Endothelial cell of umbilical vein (primary cell): ENCODE results near the gene USP36. TPM values are rescaled to one million over a fixed set of nuclear protein-coding genes. Genes with fewer than 3 reads are reported as not detected.

Experiments used
- BruUV-seq: library from RNA; stranded (reverse); fragments of 400-500 nt; replicated peaks from 2 replicates; lab custom pipeline; 2021; lab: Mats Ljungman, UMichigan
- CTCF ChIA-PET: fragments of 300-600, 350-600 bp; sonication (Branson Sonifier 250); formaldehyde crosslinking; loops from one replicate; lab custom pipeline; 2021; ENCODE audit warnings: antibody characterized with exemption, inconsistent platforms; lab: Charles Lee
- POLR2A ChIA-PET: fragments of 300-600, 350-600 bp; sonication (Branson Sonifier 250); formaldehyde crosslinking; loops from one replicate; lab custom pipeline; 2021; ENCODE audit warnings: antibody characterized with exemption, inconsistent platforms; lab: Charles Lee
- DNase-seq: peaks from one replicate; pipeline ENCODE4 v3.0.0-alpha.2; 2011; ENCODE audit warnings: low read depth, low spot score
- FAIRE-seq: peaks from 2 replicates; lab custom pipeline; 2011; peaks lifted over from hg19 to GRCh38; lab: Jason Lieb, UNC
- H2AFZ ChIP-seq: 2 replicates; pipeline ENCODE4 v1.6.0; 2012; ENCODE audit warnings: low read depth, low read length, control low read depth, inconsistent platforms
- H3K27ac ChIP-seq: 2 replicates; pipeline ENCODE4 v1.5.1; 2011; ENCODE audit warnings: low read depth, mild to moderate bottlenecking, control low read depth, low read length, moderate library complexity; ENCODE audit not compliant: insufficient read depth
- H3K27me3 ChIP-seq, 2 experiments: 2 replicates each; pipeline versions ENCODE4 v1.6.0 to v1.6.1; 2011; ENCODE audit warnings: low read length in 2 of 2, mixed read lengths in 1 of 2; ENCODE audit not compliant: control insufficient read depth in 2 of 2, insufficient read depth in 2 of 2
- H3K36me3 ChIP-seq, 2 experiments: 2 replicates in 1 of 2; 3 replicates in 1 of 2; pipeline ENCODE4 v1.5.1; 2011; ENCODE audit warnings: low read length in 2 of 2, mild to moderate bottlenecking in 1 of 2, moderate library complexity in 1 of 2; ENCODE audit not compliant: control insufficient read depth in 2 of 2, insufficient read depth in 2 of 2; ENCODE audit errors: extremely low read depth in 1 of 2
- H3K4me1 ChIP-seq: 3 replicates; pipeline ENCODE4 v1.5.1; 2011; ENCODE audit warnings: mild to moderate bottlenecking, low read length; ENCODE audit not compliant: control insufficient read depth, insufficient read depth; ENCODE audit errors: extremely low read depth
- H3K4me2 ChIP-seq: 2 replicates; pipeline ENCODE4 v1.6.1; 2011; ENCODE audit warnings: low read length, control low read depth, mixed read lengths; ENCODE audit not compliant: insufficient read depth
- H3K4me3 ChIP-seq, 3 experiments: fragments of 200-600 bp in 1 of 3; sonication (generic), shearing (Covaris generic) in 1 of 3; replicated peaks in 1 of 3; 2 replicates each; pipeline ENCODE4 v1.5.1; 2011 to 2016; ENCODE audit warnings: control low read depth in 3 of 3, low read length in 3 of 3, mild to moderate bottlenecking in 2 of 3, inconsistent platforms in 1 of 3, low read depth in 1 of 3, moderate library complexity in 1 of 3; ENCODE audit not compliant: insufficient read depth in 1 of 3
- H3K79me2 ChIP-seq: 2 replicates; pipeline ENCODE4 v1.6.0; 2012; ENCODE audit warnings: low read length, inconsistent platforms; ENCODE audit not compliant: control insufficient read depth, insufficient read depth
- H3K9ac ChIP-seq: replicated peaks from 2 replicates; pipeline ENCODE3; 2011; ENCODE audit warnings: low read length, control low read depth; ENCODE audit not compliant: insufficient read depth; ENCODE audit errors: extremely low read depth
- H3K9me1 ChIP-seq: replicated peaks from 3 replicates; pipeline ENCODE4 v1.6.0; 2011; ENCODE audit warnings: mild to moderate bottlenecking, low read length; ENCODE audit not compliant: control insufficient read depth, insufficient read depth; ENCODE audit errors: extremely low read depth
- H3K9me3 ChIP-seq: replicated peaks from 2 replicates; pipeline ENCODE4 v1.5.1; 2012; ENCODE audit warnings: low read length, inconsistent platforms; ENCODE audit not compliant: control insufficient read depth, insufficient read depth
- H4K20me1 ChIP-seq: replicated peaks from 2 replicates; pipeline ENCODE3; 2011; ENCODE audit warnings: mild to moderate bottlenecking, low read length; ENCODE audit not compliant: control insufficient read depth, insufficient read depth; ENCODE audit errors: extremely low read depth
- CTCF ChIP-seq, 2 donors: IDR thresholded peaks; 1 replicate in 1 of 2; 2 replicates in 1 of 2; pipeline ENCODE4 v1.5.1; 2011; ENCODE audit warnings: low read length in 2 of 2, mild to moderate bottlenecking in 2 of 2, moderate library complexity in 2 of 2, control low read depth in 1 of 2, inconsistent platforms in 1 of 2, low read depth in 1 of 2; ENCODE audit not compliant: insufficient read depth in 1 of 2; ENCODE audit errors: extremely low read depth in 1 of 2
- EZH2 ChIP-seq: IDR thresholded peaks from 2 replicates; pipeline ENCODE4 v1.6.1; 2012; ENCODE audit warnings: borderline replicate concordance, low read depth, mild to moderate bottlenecking, moderate library complexity, low read length, inconsistent platforms; ENCODE audit not compliant: severe bottlenecking
- FOS ChIP-seq: IDR thresholded peaks from 2 replicates; pipeline ENCODE4 v1.6.1; 2011; ENCODE audit warnings: mild to moderate bottlenecking, low read length, moderate library complexity, borderline replicate concordance; ENCODE audit not compliant: insufficient read depth
- GATA2 ChIP-seq: IDR thresholded peaks from 2 replicates; pipeline ENCODE4 v1.7.0; 2011; ENCODE audit warnings: low read depth, mild to moderate bottlenecking, moderate library complexity, mixed read lengths, low read length; ENCODE audit not compliant: insufficient read length, insufficient read depth
- JUN ChIP-seq: IDR thresholded peaks from 2 replicates; pipeline ENCODE4 v1.6.1; 2011; ENCODE audit warnings: borderline replicate concordance, low read depth; ENCODE audit not compliant: insufficient read length, insufficient read depth
- MYC ChIP-seq: IDR thresholded peaks from one replicate; pipeline ENCODE4 v1.6.1; 2011; ENCODE audit warnings: mild to moderate bottlenecking, low read depth, low read length
- POLR2A ChIP-seq: IDR thresholded peaks from 2 replicates; pipeline ENCODE4 v1.6.1; 2012; ENCODE audit warnings: low read depth, mild to moderate bottlenecking, control low read depth, low read length
- POLR2AphosphoS5 ChIP-seq: IDR thresholded peaks from 2 replicates; pipeline ENCODE4 v1.6.1; 2012; ENCODE audit warnings: low read depth, mild to moderate bottlenecking, control low read depth, low read length, moderate library complexity; ENCODE audit not compliant: insufficient read depth
- dilution Hi-C: fragments of 300-500 bp; cut with MboI; formaldehyde crosslinking; loops from one replicate; pipeline ENCODE4 v1.15.0; 2019; ENCODE audit warnings: low sequenced_read_pairs; ENCODE audit not compliant: extremely low pct_ligation_motif_present
- intact Hi-C: fragments of 100-400 bp; cut with micrococcal nuclease; formaldehyde crosslinking; loops from one replicate; pipeline ENCODE4 v1.10.0; 2022
- polyA plus RNA-seq, 4 experiments: library from polyadenylated mRNA; depleted of rRNA in 3 of 4; stranded (reverse) in 3 of 4; unstranded in 1 of 4; fragments of >200 nt; gene quantifications; 2 replicates each; pipeline versions ENCODE4 v1.2.1 to v1.2.3, GENCODE V29; 2011 to 2012; ENCODE audit warnings: missing spikeins in 1 of 4
- total RNA-seq: library from RNA; stranded (reverse); gene quantifications from 2 replicates; pipeline ENCODE4 v1.2.3, GENCODE V29; 2021
- TF ChIP-seq, protein P1 (sequence below): IDR thresholded peaks from 2 replicates; pipeline ENCODE4 v1.6.1; 2011; ENCODE audit not compliant: insufficient read depth, insufficient read length

USP36 gene
- total and polyA plus RNA-seq, 2 donors (not counting 3 experiments of a cell fraction or from before 2014, with no cell fraction given) = 29.8 to 46.6 TPM

GRCh38 chr17:78854508-78854907 lies 13.9 kb upstream of the USP36 start:
- ChIA-PET POLR2A (no interaction called here), CTCF (interaction anchor here (1.2 kb wide), 1 partner anchor 117 kb away, joined by 4 read pairs; no protein-coding TSS in a partner anchor)
- Histone ChIP-seq H3K9me1 (no peaks in the 10 kb centered on the region), H4K20me1 (no peaks in the 10 kb centered on the region), H3K27ac (no peak overlapping the region), H3K27me3 (no peaks in the 10 kb centered on the region), H3K79me2 (no peaks in the 10 kb centered on the region), H3K4me3 (no peak overlapping the region), H3K4me2 (no peak overlapping the region), H2AFZ (no peak overlapping the region), H3K9me3 (no peaks in the 10 kb centered on the region), H3K36me3 (peaks cover 8 to 25% of the 10 kb centered on the region in 2 experiments), H3K9ac (no peak overlapping the region), H3K4me1 (no peaks in the 10 kb centered on the region)
- BruUV-seq = no TSS peak
- intact Hi-C loops = no loop called here
- dilution Hi-C loops = no loop called here
- FAIRE-seq (no peak), DNase-seq (no peak)
- no peak for TF ChIP-seq EZH2
- TF ChIP-seq FOS = no peak
- TF ChIP-seq, protein P1, sequence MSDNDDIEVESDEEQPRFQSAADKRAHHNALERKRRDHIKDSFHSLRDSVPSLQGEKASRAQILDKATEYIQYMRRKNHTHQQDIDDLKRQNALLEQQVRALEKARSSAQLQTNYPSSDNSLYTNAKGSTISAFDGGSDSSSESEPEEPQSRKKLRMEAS = no peak
- no peak for TF ChIP-seq MYC
- TF ChIP-seq JUN = no peak
- no peak for TF ChIP-seq POLR2A

GRCh38 chr17:78853926-78854394 lies 13.3 kb upstream of the USP36 start:
- BruUV-seq = TSS peak; percentile 42
- FAIRE-seq = no peak
- CTCF ChIA-PET = interaction anchor here (1.2 kb wide), 1 partner anchor 117 kb away, joined by 4 read pairs; no protein-coding TSS in a partner anchor

More at GRCh38 chr17:78853926-78854394, 13.3 kb upstream of the USP36 start:
- no peak overlapping the region for H3K27ac ChIP-seq
- peaks cover 8 to 25% of the 10 kb centered on the region in 2 experiments for H3K36me3 ChIP-seq
- DNase-seq = no peak
- H3K27me3 ChIP-seq = no peaks in the 10 kb centered on the region
- H3K9me3 ChIP-seq = no peaks in the 10 kb centered on the region
- no peak overlapping the region for H3K9ac ChIP-seq
- no peaks in the 10 kb centered on the region for H4K20me1 ChIP-seq
- H3K79me2 ChIP-seq = no peaks in the 10 kb centered on the region
- H3K9me1 ChIP-seq = no peaks in the 10 kb centered on the region
- TF ChIP-seq GATA2 (no peak), FOS (no peak), POLR2A (no peak), POLR2AphosphoS5 (no peak), CTCF (IDR thresholded peaks at IDR 0.05; ENCODE audit: extremely low read depth in 1 of 2, insufficient read depth in 1 of 2, low read depth in 1 of 2, low read length in 2 of 2) (no peak), JUN (no peak), MYC (no peak), EZH2 (no peak)
- TF ChIP-seq, protein P1 = no peak
- intact Hi-C loops (no loop called here), dilution Hi-C loops (no loop called here)
- no peaks in the 10 kb centered on the region for H3K4me1 ChIP-seq
- H2AFZ ChIP-seq = no peak overlapping the region
- H3K4me2 ChIP-seq = no peak overlapping the region
- H3K4me3 ChIP-seq = no peak overlapping the region
- POLR2A ChIA-PET = no interaction called here
